Measurements from ENCODE around the gene HS6ST3. TPM values are rescaled to one million over a fixed set of nuclear protein-coding genes. Genes with fewer than 3 reads are reported as not detected.

The HS6ST3 gene
- total RNA-seq, 1 experiment from 2014 or later, result 1.2 TPM

- Mint-ChIP-seq H3K9me3 (no peaks in the 10 kb centered on the region), H3K36me3 (no peaks in the 10 kb centered on the region), H3K27ac (no peak overlapping the region), H3K4me1 (peaks cover 35% of the 10 kb centered on the region), H3K27me3 (ENCODE audit: low read depth) (no peaks in the 10 kb centered on the region), H3K4me3 (no peak overlapping the region)
- ChIA-PET POLR2A (no interaction called here), CTCF (no interaction called here)
- ATAC-seq, result no peak
- no peak for DNase-seq (ENCODE audit: low spot score)
- no peak for TF ChIP-seq PRDM15 (CRISPR knock-in tag; IDR thresholded peaks at IDR 0.05)
- TF ChIP-seq CREB1 (CRISPR knock-in tag; IDR thresholded peaks at IDR 0.05), result no peak
- TF ChIP-seq GTF2I (CRISPR knock-in tag; conservative IDR thresholded peaks at IDR 0.05), result no peak
- TF ChIP-seq FOXK1 (CRISPR knock-in tag; IDR thresholded peaks at IDR 0.05), result no peak
- TF ChIP-seq HMGXB4 (CRISPR knock-in tag; IDR thresholded peaks at IDR 0.05), result no peak
- TF ChIP-seq NFATC4 (CRISPR knock-in tag; IDR thresholded peaks at IDR 0.05), result no peak
- TF ChIP-seq, protein P1, sequence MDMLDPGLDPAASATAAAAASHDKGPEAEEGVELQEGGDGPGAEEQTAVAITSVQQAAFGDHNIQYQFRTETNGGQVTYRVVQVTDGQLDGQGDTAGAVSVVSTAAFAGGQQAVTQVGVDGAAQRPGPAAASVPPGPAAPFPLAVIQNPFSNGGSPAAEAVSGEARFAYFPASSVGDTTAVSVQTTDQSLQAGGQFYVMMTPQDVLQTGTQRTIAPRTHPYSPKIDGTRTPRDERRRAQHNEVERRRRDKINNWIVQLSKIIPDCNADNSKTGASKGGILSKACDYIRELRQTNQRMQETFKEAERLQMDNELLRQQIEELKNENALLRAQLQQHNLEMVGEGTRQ (CRISPR knock-in tag; IDR thresholded peaks at IDR 0.05), result no peak
- TF ChIP-seq, protein P2, sequence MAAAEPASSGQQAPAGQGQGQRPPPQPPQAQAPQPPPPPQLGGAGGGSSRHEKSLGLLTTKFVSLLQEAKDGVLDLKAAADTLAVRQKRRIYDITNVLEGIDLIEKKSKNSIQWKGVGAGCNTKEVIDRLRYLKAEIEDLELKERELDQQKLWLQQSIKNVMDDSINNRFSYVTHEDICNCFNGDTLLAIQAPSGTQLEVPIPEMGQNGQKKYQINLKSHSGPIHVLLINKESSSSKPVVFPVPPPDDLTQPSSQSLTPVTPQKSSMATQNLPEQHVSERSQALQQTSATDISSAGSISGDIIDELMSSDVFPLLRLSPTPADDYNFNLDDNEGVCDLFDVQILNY (CRISPR knock-in tag; IDR thresholded peaks at IDR 0.05), result no peak
- no peak for TF ChIP-seq ZNF532 (CRISPR knock-in tag; IDR thresholded peaks at IDR 0.05; ENCODE audit: borderline replicate concordance)
- TF ChIP-seq CREM (CRISPR knock-in tag; IDR thresholded peaks at IDR 0.05), result no peak
- TF ChIP-seq, protein P3, sequence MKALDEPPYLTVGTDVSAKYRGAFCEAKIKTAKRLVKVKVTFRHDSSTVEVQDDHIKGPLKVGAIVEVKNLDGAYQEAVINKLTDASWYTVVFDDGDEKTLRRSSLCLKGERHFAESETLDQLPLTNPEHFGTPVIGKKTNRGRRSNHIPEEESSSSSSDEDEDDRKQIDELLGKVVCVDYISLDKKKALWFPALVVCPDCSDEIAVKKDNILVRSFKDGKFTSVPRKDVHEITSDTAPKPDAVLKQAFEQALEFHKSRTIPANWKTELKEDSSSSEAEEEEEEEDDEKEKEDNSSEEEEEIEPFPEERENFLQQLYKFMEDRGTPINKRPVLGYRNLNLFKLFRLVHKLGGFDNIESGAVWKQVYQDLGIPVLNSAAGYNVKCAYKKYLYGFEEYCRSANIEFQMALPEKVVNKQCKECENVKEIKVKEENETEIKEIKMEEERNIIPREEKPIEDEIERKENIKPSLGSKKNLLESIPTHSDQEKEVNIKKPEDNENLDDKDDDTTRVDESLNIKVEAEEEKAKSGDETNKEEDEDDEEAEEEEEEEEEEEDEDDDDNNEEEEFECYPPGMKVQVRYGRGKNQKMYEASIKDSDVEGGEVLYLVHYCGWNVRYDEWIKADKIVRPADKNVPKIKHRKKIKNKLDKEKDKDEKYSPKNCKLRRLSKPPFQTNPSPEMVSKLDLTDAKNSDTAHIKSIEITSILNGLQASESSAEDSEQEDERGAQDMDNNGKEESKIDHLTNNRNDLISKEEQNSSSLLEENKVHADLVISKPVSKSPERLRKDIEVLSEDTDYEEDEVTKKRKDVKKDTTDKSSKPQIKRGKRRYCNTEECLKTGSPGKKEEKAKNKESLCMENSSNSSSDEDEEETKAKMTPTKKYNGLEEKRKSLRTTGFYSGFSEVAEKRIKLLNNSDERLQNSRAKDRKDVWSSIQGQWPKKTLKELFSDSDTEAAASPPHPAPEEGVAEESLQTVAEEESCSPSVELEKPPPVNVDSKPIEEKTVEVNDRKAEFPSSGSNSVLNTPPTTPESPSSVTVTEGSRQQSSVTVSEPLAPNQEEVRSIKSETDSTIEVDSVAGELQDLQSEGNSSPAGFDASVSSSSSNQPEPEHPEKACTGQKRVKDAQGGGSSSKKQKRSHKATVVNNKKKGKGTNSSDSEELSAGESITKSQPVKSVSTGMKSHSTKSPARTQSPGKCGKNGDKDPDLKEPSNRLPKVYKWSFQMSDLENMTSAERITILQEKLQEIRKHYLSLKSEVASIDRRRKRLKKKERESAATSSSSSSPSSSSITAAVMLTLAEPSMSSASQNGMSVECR (CRISPR knock-in tag; IDR thresholded peaks at IDR 0.05; ENCODE audit: borderline replicate concordance), result no peak
- TF ChIP-seq MYBL2 (CRISPR knock-in tag; IDR thresholded peaks at IDR 0.05), result no peak
- TF ChIP-seq, protein P4, sequence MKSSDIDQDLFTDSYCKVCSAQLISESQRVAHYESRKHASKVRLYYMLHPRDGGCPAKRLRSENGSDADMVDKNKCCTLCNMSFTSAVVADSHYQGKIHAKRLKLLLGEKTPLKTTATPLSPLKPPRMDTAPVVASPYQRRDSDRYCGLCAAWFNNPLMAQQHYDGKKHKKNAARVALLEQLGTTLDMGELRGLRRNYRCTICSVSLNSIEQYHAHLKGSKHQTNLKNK (CRISPR knock-in tag; IDR thresholded peaks at IDR 0.05), result no peak
- TF ChIP-seq, protein P5, sequence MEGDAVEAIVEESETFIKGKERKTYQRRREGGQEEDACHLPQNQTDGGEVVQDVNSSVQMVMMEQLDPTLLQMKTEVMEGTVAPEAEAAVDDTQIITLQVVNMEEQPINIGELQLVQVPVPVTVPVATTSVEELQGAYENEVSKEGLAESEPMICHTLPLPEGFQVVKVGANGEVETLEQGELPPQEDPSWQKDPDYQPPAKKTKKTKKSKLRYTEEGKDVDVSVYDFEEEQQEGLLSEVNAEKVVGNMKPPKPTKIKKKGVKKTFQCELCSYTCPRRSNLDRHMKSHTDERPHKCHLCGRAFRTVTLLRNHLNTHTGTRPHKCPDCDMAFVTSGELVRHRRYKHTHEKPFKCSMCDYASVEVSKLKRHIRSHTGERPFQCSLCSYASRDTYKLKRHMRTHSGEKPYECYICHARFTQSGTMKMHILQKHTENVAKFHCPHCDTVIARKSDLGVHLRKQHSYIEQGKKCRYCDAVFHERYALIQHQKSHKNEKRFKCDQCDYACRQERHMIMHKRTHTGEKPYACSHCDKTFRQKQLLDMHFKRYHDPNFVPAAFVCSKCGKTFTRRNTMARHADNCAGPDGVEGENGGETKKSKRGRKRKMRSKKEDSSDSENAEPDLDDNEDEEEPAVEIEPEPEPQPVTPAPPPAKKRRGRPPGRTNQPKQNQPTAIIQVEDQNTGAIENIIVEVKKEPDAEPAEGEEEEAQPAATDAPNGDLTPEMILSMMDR (IDR thresholded peaks at IDR 0.05), result no peak
- no peak for TF ChIP-seq ZNF263 (CRISPR knock-in tag; IDR thresholded peaks at IDR 0.05; ENCODE audit: low read depth)
Measured at GRCh38 chr13:96769874-96770273, 680.0 kb downstream of the HS6ST3 start.

Data from WTC11 (cell line).